WTC11 (cell line): ENCODE data around the gene UGT1A7.

Source experiments
- ZNF423 ChIP-seq: fragments of 250-450 bp; sonication (Bioruptor Pico); IDR thresholded peaks from 2 replicates; pipeline ENCODE4 v2.1.2; 2022; ENCODE audit warnings: mild to moderate bottlenecking, moderate library complexity
- TF ChIP-seq, protein P1 (sequence below): sonication (generic); formaldehyde crosslinking; IDR thresholded peaks from 2 replicates; pipeline ENCODE4 v1.8.0; 2022; ENCODE audit warnings: mild to moderate bottlenecking, missing genetic modification reagents
- TF ChIP-seq, protein P2 (sequence below): fragments of 200-600 bp; IDR thresholded peaks from 2 replicates; pipeline ENCODE4 v1.8.0; 2022; ENCODE audit warnings: antibody characterized with exemption
- TF ChIP-seq, protein P3 (sequence below): sonication (generic); formaldehyde crosslinking; IDR thresholded peaks from 2 replicates; pipeline ENCODE4 v1.8.1; 2023; ENCODE audit warnings: mild to moderate bottlenecking, missing genetic modification reagents, borderline replicate concordance
- TF ChIP-seq, protein P4 (sequence below): sonication (generic); formaldehyde crosslinking; conservative IDR thresholded peaks from 2 replicates; pipeline ENCODE4 v1.8.1; 2023; ENCODE audit warnings: mild to moderate bottlenecking, low read depth, missing genetic modification reagents, moderate library complexity

DNA sequence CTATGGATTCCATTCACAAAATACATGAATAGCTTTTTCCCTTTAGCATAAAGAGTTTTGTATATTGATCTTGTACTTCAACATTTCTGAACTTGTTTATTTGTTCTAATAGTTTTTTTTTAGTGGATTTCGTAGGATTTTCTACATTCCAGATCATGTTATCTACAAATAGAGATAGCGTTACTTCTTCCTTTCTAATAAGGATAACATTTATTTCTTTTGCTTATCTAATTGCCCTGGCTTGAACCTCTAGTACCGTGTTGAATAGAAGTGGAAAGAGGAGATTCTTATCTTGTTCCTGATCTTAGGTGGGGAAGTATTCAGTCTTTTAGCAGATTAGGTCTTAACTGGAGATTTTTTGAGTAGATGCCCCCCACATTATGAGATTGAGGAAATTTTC lies 20.5 kb downstream of the UGT1A7 start:
- TF ChIP-seq, protein P1, sequence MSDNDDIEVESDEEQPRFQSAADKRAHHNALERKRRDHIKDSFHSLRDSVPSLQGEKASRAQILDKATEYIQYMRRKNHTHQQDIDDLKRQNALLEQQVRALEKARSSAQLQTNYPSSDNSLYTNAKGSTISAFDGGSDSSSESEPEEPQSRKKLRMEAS (CRISPR knock-in tag), result no peak
- TF ChIP-seq, protein P2, sequence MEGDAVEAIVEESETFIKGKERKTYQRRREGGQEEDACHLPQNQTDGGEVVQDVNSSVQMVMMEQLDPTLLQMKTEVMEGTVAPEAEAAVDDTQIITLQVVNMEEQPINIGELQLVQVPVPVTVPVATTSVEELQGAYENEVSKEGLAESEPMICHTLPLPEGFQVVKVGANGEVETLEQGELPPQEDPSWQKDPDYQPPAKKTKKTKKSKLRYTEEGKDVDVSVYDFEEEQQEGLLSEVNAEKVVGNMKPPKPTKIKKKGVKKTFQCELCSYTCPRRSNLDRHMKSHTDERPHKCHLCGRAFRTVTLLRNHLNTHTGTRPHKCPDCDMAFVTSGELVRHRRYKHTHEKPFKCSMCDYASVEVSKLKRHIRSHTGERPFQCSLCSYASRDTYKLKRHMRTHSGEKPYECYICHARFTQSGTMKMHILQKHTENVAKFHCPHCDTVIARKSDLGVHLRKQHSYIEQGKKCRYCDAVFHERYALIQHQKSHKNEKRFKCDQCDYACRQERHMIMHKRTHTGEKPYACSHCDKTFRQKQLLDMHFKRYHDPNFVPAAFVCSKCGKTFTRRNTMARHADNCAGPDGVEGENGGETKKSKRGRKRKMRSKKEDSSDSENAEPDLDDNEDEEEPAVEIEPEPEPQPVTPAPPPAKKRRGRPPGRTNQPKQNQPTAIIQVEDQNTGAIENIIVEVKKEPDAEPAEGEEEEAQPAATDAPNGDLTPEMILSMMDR, result no peak
- TF ChIP-seq, protein P3, sequence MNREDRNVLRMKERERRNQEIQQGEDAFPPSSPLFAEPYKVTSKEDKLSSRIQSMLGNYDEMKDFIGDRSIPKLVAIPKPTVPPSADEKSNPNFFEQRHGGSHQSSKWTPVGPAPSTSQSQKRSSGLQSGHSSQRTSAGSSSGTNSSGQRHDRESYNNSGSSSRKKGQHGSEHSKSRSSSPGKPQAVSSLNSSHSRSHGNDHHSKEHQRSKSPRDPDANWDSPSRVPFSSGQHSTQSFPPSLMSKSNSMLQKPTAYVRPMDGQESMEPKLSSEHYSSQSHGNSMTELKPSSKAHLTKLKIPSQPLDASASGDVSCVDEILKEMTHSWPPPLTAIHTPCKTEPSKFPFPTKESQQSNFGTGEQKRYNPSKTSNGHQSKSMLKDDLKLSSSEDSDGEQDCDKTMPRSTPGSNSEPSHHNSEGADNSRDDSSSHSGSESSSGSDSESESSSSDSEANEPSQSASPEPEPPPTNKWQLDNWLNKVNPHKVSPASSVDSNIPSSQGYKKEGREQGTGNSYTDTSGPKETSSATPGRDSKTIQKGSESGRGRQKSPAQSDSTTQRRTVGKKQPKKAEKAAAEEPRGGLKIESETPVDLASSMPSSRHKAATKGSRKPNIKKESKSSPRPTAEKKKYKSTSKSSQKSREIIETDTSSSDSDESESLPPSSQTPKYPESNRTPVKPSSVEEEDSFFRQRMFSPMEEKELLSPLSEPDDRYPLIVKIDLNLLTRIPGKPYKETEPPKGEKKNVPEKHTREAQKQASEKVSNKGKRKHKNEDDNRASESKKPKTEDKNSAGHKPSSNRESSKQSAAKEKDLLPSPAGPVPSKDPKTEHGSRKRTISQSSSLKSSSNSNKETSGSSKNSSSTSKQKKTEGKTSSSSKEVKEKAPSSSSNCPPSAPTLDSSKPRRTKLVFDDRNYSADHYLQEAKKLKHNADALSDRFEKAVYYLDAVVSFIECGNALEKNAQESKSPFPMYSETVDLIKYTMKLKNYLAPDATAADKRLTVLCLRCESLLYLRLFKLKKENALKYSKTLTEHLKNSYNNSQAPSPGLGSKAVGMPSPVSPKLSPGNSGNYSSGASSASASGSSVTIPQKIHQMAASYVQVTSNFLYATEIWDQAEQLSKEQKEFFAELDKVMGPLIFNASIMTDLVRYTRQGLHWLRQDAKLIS (CRISPR knock-in tag), result no peak
- TF ChIP-seq, protein P4, sequence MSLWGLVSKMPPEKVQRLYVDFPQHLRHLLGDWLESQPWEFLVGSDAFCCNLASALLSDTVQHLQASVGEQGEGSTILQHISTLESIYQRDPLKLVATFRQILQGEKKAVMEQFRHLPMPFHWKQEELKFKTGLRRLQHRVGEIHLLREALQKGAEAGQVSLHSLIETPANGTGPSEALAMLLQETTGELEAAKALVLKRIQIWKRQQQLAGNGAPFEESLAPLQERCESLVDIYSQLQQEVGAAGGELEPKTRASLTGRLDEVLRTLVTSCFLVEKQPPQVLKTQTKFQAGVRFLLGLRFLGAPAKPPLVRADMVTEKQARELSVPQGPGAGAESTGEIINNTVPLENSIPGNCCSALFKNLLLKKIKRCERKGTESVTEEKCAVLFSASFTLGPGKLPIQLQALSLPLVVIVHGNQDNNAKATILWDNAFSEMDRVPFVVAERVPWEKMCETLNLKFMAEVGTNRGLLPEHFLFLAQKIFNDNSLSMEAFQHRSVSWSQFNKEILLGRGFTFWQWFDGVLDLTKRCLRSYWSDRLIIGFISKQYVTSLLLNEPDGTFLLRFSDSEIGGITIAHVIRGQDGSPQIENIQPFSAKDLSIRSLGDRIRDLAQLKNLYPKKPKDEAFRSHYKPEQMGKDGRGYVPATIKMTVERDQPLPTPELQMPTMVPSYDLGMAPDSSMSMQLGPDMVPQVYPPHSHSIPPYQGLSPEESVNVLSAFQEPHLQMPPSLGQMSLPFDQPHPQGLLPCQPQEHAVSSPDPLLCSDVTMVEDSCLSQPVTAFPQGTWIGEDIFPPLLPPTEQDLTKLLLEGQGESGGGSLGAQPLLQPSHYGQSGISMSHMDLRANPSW, result no peak
- TF ChIP-seq ZNF423 (CRISPR knock-in tag), result no peak
